Measurements from ENCODE around the gene TTC39C. TPM values are rescaled to one million over a fixed set of nuclear protein-coding genes. Genes with fewer than 3 reads are reported as not detected.

TTC39C gene
- total and polyA plus RNA-seq, 12 donors: 28.9 to 77.6 (median 49.3) TPM

GRCh38 chr18:24031318-24031717 is 16.8 kb downstream of the TTC39C start:
- H3K36me3 ChIP-seq (replicated peaks in 1 of 2): no peaks in the 10 kb centered on the region
- H3K9me3 ChIP-seq (replicated peaks in 1 of 3): no peaks in the 10 kb centered on the region
- H3K4me3 ChIP-seq: no peak overlapping the region
- no peak overlapping the region for H3K27ac ChIP-seq
- no peak for TF ChIP-seq POLR2A (IDR thresholded peaks at IDR 0.05)
- TF ChIP-seq CTCF (IDR thresholded peaks at IDR 0.05): no peak
- WGBS, 4 donors: 91 to 97% (median 97%) methylated on average over 3 of the region's 3 CpGs
- peaks cover 0 to 19% of the 10 kb centered on the region in 2 donors for H3K4me1 ChIP-seq (replicated peaks in 1 of 2)
- DNase-seq: no peak
- H3K27me3 ChIP-seq: no peaks in the 10 kb centered on the region
- intact Hi-C loops (cut with DNase I): no loop called here

- TF ChIP-seq POLR2A (IDR thresholded peaks at IDR 0.05) (no peak), CTCF (IDR thresholded peaks at IDR 0.05) (peak in 1 of 6 experiments; percentile 10)
- no peaks in the 10 kb centered on the region for H3K9me3 ChIP-seq (replicated peaks in 1 of 3)
- peak overlapping the region in 1 of 5 donors; percentile 1 for H3K27ac ChIP-seq
- peaks cover 0 to 18% of the 10 kb centered on the region in 2 donors for H3K4me1 ChIP-seq (replicated peaks in 1 of 2)
- intact Hi-C loops (cut with DNase I): no loop called here
- 54 to 74% (median 65%) methylated on average over 4 to 6 of the region's 6 CpGs for WGBS, 4 donors
- H3K36me3 ChIP-seq (replicated peaks in 1 of 2): no peaks in the 10 kb centered on the region
- H3K4me3 ChIP-seq: no peak overlapping the region
- no peaks in the 10 kb centered on the region for H3K27me3 ChIP-seq
- peak in 4 of 7 donors; percentile 33 to 50 (median 46) for DNase-seq
These were observed 17.4 kb downstream of the TTC39C start for GRCh38 chr18:24031916-24032315.

GRCh38 chr18:24033641-24034412 is 19.3 kb downstream of the TTC39C start:
- Histone ChIP-seq H3K27ac (no peak overlapping the region), H3K36me3 (replicated peaks in 1 of 2) (no peaks in the 10 kb centered on the region), H3K4me3 (no peak overlapping the region), H3K9me3 (replicated peaks in 1 of 3) (no peaks in the 10 kb centered on the region), H3K27me3 (no peaks in the 10 kb centered on the region), H3K4me1 (replicated peaks in 1 of 2) (peaks cover 0 to 3% of the 10 kb centered on the region in 2 donors)
- intact Hi-C loops (cut with DNase I): no loop called here
- WGBS, 4 donors: 73 to 82% (median 78%) methylated on average over 5 of the region's 5 CpGs
- TF ChIP-seq POLR2A (IDR thresholded peaks at IDR 0.05): no peak
- TF ChIP-seq CTCF (IDR thresholded peaks at IDR 0.05): no peak
- no peak for DNase-seq

GRCh38 chr18:24035316-24035715 is 20.8 kb downstream of the TTC39C start:
- WGBS, 4 donors: 94 to 98% (median 96%) methylated on average over 4 of the region's 4 CpGs
- H3K4me3 ChIP-seq: no peak overlapping the region
- intact Hi-C loops (cut with DNase I): no loop called here
- TF ChIP-seq CTCF (IDR thresholded peaks at IDR 0.05) (no peak), POLR2A (IDR thresholded peaks at IDR 0.05) (no peak)
- H3K27ac ChIP-seq: no peak overlapping the region
- H3K4me1 ChIP-seq (replicated peaks in 1 of 2): peaks cover 0 to 9% of the 10 kb centered on the region in 2 donors
- no peaks in the 10 kb centered on the region for H3K27me3 ChIP-seq
- DNase-seq: no peak
- H3K9me3 ChIP-seq (replicated peaks in 1 of 3): no peaks in the 10 kb centered on the region
- H3K36me3 ChIP-seq (replicated peaks in 1 of 2): no peaks in the 10 kb centered on the region
